Stimulated activated CD4-positive, alpha-beta T cell treated with anti-CD3 and anti-CD28 coated beads, Interleukin-4, amount 100 ng/mL, for 4 hours (primary cell): ENCODE data around the gene RNF182.
"Not testable (repeated sequence)": the region's sequence is repeated elsewhere in the genome, so short reads cannot be mapped to it uniquely, and the experiment has no call there.

Experiments
- DNase-seq, 2 experiments: peaks; one replicate each; pipeline ENCODE4 v3.0.0-alpha.2; 2020

RNF182 gene, protein sequence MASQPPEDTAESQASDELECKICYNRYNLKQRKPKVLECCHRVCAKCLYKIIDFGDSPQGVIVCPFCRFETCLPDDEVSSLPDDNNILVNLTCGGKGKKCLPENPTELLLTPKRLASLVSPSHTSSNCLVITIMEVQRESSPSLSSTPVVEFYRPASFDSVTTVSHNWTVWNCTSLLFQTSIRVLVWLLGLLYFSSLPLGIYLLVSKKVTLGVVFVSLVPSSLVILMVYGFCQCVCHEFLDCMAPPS

DNA sequence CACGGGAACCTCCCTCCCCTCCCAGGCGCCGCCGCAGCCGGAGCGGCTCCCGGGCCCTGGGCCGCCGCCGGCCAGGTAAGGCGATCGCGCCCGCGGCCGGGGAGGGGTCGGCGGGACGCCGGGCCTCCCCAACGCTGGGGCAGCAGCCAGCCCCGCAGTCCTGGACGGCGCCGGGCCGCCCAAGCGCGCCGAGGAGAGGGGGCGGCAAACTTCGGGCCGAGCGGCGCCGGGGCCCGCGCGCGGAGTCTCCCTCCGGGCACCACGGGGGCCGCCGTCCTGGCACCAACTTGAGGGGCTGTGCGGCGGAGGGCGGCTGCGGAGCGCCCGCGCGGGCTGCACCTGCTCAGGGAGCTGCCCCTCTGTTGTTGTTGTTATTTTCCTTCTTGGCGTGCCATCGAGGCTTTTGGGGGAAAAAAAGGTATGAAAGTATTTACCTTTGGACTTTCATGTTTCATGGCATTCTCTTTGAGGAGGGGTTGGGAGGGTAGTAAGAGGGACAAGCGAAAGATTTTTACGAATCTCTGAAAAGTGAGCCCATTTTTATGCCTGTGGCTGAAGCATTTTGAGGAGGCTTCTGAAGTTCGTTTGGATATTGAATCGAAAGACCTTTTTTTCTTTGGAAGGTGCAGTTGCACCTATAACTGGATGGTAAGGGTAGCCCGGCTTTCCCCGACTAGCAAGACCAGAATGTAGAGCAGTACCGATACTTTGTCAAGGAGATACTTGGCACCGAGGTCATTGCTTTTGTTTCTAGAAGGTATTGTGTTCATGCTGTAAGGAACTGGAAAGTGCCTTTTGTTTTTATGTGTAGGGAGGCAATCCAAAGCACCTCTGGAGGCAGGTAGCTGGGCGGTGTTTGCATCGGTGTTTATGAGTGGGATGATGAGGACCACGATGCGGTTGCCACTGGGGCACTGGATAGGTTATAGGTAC is at the start of gene RNF182:
RNF182 (plus strand) TSS at position 4 of the 933 bp plus-strand sequence. CDS start 52,168 bp downstream, outside the sequence.
- DNase-seq, result peak in 1 of 2 experiments; percentile 1

DNA sequence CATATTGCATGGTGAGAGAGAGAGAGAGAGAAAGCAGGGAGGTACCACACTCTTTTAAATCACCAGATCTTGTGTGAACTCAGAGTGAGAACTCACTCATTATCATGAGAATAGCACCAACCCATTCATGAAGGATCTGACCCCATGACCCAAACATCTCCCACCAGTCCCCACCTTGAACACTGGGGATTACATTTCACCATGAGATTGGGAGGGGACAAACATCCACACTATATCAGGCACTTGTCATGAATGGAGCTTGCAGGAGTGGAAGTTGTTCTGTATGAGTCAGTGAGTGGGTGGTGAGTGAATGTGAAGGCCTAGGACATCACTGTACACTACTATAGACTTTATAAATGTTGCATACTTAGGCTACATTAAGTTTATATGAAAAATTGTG is 47.7 kb upstream of the RNF182 start:
- DNase-seq, result no peak

DNA sequence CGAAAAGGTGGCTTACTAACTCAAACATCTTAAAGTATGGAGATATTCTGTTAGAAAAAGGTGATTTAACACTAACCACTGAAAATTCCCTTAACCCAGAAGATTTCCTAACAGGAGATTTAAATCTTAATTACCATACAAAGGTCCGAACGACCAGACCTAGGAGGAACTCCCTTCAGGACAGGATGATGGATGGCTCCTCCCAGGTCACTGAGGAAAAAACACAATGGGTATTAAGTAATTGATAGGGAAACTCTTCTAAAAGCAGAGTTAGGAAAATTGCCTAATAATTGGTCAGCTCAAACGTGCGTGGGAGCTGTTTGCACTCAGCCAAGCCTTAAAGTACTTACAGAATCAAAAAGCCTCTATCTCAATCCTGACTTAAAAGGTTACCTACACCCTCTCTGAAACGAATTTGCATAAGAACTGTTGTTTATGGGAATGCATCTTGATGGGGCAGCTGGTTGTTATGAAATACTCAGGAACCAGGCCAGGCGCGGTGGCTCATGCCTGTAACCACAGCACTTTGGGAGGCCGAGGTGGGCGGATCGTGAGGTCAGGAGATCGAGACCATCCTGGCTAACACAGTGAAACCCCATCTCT is 44.6 kb upstream of the RNF182 start:
- not testable (repeated sequence) for DNase-seq

DNA sequence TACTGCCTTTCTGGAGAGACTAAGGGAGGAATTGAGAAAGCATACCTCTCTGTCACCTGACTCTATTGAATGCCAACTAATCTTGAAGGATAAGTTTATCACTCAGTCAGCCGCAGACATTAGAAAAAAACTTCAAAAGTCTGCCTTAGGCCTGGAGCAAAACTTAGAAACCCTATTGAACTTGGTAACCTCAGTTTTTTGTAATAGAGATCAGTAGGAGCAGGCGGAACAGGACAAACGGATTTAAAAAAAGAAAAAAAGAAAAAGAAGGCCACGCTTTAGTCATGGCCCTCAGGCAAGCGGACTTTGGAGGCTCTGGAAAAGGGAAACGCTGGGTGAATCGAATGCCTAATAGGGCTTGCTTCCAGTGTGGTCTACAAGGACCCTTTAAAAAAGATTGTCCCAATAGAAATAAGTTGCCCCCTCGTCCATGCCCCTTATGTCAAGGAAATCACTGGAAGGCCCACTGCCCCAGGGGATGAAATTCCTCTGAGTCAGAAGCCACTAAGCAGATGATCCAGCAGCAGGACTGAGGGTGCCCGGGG is 43.1 kb upstream of the RNF182 start:
- DNase-seq, result no peak

DNA sequence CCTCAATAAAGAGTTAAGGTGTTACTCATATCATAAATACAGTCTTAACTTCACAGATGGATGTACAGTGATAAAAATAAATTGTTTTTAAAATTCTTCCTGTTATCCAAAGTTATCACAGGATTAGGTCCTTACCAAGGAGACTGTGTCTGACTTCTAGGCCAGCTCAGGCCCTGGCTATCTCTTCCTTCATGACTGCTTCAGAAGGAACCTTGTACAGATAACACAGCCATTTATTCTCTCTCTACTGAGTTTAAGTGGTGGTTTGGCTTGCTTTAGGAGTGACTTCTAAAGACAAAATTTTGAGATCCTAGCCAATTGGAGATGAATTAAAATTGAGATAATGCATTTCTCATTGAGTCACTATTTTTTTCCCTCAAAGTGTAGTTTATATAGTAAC is 40.8 kb upstream of the RNF182 start:
- no peak for DNase-seq

DNA sequence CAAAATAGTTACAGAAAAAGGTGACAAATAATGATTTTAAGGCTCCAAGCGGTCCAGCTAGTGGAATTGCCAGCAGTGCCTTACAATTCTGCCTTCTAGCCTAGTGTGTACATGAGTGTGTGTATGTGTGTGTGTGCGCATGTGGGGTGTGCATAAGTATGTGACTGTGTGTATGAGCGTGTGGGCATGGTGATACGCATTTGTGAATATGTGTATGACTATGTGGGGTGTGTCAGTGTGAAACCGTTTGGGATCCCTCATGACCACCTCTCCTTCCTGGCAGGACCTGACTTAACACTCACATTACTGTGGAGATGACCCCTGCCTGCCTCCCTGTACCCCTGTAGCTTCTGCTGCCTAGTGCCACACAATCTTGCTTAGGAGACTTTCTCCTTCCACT is 40.4 kb upstream of the RNF182 start:
- no peak for DNase-seq

DNA sequence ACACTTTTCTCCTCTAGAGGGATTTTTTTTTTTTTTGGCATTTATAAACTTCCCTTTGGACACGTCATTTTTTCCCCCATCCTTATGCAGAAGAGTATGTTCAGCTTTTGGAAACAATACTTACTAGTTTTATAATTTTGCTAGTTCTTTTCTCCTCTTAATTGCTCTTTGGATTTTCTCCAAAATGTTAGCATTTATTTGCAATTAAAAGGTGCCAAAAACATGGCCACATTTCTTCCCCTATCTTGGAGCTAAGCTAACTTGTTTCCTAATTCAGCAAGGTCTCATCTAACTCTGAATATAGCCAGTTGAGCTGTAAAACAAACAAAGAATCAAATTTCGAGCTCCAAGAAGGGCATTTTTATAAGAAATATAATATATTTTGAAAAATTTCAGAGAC is 39.2 kb upstream of the RNF182 start:
- DNase-seq, result no peak

DNA sequence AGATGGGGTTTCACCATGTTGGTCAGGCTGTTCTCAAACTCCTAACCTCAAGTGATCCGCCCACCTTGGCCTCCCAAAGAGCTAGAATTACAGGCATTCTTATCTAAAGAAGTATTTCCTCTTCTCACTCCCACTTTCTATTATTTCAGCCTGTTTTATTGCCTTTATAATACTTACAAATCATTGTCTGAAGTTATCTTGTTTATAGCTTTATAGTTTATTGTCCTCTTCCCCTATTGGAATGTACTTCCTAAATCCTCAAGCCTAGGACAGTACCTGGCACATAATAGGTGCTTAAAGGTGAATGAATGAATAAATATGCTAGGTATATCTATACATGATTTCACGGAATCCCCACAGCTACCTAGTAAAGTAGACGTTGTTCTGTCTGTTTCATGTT is 37.8 kb upstream of the RNF182 start:
- DNase-seq, result no peak

DNA sequence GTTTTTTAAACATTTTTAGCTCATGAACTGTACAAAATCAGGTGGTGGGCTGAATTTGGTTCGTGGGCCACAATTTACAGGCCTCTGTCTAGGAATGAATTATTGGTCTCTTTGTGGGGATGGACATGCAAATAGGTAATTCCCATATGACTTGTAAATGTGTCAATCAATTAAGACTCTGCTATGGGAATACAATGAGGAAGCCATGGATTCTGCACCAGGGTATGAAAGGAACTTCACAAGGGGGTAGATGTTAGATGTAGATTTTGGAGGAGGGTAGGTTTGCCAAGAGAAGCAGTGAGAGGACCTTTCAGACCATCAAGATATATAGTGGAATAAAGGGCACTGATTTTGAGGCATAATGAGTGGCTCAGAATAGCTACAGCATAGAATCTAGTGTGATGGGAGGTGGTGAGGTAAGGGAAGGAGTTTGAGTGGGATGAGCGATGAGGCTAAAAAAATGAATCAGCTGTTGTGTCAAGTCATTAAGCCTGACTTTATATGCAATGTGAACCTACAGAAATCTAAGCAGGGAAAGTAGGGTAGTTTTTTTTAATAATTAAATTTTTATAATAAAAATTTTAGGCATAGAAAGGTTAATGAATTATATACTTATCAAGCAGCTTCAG is 32.6 kb upstream of the RNF182 start:
- no peak for DNase-seq

DNA sequence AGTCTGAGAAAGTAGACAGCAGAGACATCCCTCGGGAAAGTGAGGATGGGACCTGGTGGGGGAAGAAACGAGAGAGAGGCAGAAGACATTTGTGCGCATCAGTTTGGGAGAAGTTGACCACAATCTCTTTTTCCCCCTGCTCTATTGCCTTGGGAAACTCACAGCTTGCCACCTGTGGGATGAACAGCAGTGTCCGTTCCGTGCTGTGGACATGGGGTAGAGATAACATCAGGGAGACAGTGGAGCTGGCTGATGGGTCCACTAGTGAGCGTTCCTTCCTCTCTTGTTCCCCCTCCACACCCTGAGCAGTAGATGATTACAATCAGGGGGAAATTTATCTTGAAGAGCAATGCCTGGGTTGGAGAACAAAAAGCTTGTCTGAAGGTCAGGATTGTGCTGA is 21.8 kb upstream of the RNF182 start:
- no peak for DNase-seq

DNA sequence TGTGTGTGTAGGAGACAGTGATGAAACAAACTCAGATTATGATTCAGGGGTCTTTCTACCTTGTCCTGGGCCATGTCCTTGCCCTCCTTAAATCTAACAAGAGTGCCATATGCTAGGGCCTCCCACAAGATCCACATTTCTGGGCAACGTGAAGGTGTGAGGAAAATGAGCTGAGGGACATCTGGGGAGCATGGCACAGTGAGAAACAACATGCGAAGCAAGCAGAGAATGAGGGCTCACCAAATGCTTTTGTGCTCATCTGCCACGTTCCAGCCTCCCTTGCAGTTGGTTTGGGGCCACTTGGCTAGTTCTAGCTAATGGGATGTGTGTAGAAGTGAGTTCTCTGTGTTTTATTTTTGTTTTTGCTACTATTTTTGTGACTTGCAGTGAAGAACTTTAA is 21.4 kb upstream of the RNF182 start:
- no peak for DNase-seq

DNA sequence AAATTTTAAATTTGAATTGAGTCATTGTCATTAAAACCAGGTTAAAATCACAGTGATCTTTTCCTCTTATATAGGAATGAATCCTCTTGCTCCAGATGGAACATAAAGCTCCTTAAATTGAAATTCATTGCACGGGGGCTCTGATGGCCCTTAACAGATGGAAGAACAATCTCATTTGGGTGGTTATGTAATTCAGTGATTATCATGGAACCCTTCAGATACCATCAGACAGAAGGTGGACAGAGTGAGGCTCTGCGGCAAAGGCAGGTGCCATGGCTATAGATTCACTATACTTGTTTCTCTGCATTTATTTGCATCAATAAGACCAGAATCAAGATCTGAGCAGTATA is 17.8 kb upstream of the RNF182 start:
- DNase-seq, result no peak

DNA sequence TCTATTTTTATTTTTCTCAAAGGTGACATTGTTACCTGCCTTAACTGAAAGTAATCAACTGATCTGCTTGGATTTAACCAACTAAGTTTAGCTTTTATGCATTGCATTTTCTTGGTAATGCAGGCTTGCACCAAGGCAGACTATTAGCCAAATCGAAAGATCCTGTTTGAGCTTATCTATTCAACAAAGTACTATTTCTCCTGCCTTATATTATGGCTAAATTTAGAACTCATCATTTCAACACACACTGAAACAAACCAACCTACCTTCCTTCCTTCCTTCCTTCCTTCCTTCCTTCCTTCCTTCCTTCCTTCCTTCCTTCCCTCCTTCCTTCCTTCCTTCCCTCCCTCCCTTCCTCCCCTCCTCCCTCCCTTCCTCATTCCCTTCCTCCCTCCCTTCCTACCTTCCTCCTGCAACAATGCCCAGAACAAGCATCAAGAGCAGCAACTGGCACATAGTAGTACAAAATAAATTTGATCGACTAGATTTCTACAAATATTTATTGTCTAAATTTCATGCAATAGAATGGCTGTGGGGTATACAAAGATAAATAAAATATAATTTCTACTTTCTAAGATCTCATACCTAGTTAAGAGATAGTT is 17.0 kb upstream of the RNF182 start:
- DNase-seq, result no peak

DNA sequence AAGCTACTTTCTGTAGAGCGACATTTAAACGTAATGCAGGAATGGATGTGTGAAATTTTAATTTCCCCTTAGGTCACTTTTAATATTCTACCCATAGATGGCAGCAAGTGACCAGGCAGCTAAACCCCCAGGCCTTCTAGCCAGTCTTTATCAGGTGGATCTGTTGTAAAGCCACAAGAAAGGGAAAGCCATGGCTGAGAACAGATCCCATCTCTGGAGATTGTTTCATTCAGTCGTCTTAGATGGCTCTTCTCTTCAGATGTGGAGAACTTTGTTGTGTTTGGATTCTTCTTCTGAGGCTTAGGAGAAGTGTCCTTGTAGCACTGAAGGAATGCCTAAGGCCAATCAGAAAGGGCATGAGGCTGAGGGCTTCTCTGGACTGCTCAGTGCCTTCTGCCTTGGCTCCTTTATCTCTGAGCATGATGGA is 15.8 kb upstream of the RNF182 start:
- DNase-seq, result peak; percentile 12 to 36

DNA sequence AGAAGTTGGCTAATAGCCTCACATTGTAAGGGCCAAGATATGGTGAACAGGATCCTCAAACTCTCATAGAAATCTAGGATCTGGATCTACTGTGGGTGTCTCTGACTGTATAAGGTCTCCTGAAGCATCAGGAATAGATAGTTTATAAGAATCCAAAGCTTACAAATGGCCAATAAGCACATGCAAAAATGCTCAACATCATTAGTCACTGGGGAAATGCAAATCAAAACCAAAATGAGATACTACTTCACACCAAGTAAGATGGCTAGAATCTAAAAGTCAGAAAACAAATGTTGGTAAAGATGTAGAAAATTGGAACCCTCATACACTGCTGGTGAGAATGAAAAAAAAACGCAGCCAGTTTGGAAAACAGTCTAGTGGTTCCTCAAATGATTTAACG is 14.3 kb upstream of the RNF182 start:
- no peak for DNase-seq

DNA sequence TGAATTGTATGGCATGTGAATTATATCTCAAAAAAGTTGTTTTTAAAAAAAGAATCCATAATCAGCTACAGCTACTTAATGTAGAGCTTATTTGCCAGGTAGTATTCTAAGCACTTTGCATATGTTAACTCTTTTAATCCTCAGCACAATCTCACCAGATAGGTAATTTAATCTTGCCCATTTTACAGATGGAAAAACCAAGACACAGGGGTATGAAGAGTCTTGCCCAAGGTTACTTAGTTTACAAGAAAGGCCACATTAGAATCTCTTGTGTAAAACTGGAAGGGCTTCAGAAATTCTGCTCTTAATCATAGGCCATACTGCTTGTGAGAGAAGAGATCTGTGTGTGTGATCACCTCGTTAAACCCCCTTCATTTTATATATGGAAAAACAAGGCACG is 13.4 kb upstream of the RNF182 start:
- no peak for DNase-seq

DNA sequence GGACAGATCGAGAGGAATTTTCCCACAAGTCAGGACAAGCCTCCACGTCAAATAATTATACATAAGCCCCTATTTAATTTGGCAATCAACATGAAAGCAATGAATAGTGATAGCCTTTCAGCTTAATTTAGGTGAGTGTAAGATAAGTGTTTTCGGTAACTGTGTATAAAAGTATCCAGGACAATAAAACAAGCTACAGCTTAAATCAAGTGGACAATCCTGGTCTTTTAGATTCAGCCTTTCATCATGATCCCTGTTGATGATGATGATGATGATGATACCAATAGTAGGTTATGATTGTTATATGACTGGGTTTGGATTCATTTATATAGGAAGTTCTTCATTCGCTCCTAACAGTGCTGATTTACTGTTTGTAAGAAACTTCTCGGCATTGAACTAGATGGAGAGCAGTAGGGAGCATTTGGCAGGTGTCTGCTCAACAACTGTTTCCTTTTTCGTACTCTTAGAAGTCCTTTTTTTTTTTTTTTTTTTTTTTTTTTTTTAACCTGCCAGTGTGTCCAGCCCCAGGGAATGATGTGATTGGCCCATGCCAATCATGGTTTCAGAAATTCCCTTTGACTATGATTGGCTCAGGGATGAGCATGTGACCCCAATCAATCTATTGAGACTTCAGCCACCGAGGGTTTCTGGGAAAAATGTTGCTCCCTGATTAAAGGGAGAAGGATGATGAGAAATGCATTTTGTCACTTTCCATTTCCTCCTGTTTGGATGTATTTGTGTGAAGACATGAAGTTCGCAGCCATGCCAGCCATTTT is 11.3 kb upstream of the RNF182 start:
- no peak for DNase-seq

DNA sequence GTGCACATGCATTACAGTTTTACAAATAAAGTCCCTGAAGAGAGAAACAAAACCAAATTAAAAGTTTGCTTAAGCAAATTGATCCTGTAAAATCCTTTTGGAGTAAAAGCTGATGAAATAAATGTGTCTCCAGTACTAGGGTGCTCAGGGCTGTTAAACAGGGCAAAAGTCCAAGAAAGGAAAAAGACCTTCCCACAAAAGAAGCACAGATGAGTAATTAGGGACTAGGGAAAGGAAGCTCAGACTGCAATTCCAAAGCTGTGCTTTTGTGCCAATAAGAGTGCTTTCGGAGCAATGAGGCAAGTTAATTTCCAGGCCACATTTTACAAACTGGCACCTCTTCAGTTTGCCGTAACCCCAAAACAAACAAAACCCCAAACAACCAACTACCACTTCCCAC is 10.4 kb upstream of the RNF182 start:
- DNase-seq, result no peak

DNA sequence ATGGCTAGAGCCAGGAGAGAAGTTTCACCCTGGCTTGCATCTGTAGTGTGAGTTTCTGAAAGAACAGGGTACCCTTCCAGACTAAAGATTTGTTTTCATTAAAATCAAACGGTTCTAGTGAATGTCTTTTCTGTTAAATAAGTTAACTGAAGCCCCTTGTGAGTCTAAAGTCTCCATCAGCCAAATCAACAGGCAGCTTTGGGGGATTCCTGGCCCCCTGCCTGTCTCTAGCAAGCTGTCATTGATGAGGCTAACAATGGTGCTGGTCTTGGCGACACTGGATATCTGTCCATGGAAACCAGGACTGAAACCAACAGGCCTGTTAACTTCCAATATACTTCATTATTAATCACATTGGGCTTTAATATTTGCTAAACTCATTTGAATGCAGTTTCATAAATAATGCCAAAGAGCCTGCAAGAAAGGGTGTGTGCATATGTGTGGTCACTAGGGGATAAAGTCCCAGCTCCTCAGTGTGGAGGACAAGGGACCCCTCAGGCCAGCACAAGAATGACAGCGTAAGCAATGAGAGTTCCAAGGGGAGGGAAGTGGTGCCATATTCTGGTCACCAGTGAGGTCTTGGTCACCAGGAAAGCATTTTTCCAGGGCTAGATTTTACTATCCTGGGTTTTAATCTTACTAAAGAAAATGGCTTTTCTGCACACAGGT is 9.1 kb upstream of the RNF182 start:
- no peak for DNase-seq

DNA sequence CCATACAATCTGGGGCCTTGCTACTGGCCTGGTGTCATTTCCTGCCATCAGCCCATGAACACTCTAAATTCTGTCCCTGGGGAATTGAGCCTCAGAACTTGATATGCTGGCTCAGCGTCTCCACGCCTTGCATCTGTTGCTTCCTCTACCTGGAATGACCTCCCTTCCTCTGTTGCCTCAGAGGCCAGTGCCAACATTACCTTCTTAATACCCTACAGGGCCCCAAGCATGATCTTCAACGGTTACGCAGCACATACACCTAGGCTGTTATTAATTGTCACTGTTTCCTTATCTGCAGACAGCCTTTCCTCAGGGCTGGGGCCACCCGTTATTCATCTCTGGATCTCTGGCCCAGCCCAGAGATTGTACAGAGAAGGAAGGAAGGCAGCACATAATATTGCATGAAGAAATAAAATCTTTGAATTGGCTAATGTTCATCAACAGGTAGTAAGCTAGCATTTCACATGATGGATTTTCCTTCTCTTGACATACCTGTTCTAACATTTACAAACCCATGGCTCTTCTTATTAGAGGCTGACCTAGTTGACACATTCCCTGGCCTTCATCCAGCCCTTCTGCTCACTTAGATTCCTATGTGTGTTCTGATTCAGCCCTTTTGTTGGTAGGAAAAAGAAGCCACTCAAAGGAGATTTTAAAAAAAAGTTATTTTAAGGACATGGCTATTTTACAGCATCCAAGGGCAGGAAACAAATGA is 8.4 kb upstream of the RNF182 start:
- no peak for DNase-seq

DNA sequence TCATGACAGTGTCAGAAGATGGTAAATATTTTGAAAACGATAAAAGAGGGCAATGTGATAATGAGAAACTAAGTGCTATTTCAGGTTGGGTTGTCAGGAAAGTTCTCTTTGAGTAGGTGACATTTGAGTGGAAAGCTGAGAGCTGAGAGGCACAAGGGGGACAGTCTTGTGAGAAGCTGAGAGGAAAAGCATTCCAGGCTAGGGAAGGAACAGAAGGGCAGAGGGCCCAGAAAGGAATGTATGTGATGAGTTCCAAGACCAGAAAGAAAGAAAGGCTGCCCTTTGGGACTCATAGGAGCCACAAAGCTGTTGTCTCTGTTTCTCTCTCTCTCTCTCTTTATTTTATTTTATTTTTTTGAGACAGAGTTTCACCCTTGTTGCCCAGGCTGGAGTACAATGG is 7.6 kb upstream of the RNF182 start:
- no peak for DNase-seq
